GM20000 (cell line): ENCODE measurements around the gene PHF24.
A peak's percentile ranks its signal among the peaks of the same experiment; 100 is the strongest.
"Not testable (repeated sequence)": the region's sequence is repeated elsewhere in the genome, so short reads cannot be mapped to it uniquely, and the experiment has no call there.

Source experiments
- DNase-seq: peaks from one replicate; pipeline ENCODE4 v3.0.0; 2012; ENCODE audit warnings: low spot score
- TF ChIP-seq, protein P1 (sequence below): IDR thresholded peaks from 2 replicates; pipeline ENCODE4 v1.5.1; 2012; ENCODE audit warnings: mild to moderate bottlenecking, control low read depth; ENCODE audit errors: extremely low read depth, missing control alignments

PHF24 gene

DNA sequence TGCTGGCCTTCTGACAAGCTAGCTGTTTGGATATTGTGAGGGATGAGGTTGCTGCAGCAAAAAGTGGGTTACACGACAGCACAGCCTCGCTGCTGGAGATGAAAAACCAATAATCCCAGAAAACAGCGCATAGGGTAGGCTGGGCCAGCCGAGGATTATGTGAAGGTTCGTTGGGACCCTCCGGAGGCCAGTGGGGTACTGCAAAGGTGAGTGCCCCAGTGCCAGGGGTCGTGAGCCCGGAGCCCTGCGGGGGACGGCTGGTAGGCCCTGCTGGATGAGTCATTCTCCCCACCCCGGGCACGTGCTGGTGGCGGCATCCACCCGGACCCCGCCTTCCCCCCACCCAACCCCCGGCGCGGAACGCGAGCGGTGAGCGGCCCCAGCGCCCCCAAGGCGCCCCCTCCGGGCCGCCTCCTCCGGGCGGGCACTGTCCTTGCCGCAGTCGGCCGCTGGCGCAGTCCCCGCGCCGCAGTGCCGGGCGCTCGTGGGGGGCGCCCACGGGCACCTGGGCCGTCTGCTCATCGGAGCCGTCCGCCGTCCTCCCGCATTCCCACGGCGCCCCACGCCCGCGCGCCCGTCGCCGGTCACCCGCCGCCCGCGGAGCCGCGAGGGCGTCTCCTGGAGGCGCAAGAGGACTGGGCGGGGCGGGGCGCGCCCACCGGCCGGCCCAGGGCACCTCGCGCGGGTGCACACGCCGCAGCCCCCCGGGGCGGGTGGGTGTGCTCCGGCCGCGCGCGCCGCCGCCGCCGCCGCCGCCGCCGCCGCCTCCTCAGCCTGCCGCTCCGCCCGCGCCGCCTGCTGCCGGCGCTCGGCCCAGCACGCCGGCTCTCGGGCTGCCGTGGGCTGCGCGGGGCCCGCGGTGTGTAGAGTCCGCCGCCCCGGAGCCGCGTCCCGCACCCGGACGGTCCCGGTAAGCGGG is at the start of gene PHF24:
TSS of gene PHF24 (plus strand) at position 794 of the 919 bp plus-strand sequence. CDS start 13,014 bp downstream, outside the sequence.
- peak; percentile 55 for DNase-seq
- TF ChIP-seq, protein P1, sequence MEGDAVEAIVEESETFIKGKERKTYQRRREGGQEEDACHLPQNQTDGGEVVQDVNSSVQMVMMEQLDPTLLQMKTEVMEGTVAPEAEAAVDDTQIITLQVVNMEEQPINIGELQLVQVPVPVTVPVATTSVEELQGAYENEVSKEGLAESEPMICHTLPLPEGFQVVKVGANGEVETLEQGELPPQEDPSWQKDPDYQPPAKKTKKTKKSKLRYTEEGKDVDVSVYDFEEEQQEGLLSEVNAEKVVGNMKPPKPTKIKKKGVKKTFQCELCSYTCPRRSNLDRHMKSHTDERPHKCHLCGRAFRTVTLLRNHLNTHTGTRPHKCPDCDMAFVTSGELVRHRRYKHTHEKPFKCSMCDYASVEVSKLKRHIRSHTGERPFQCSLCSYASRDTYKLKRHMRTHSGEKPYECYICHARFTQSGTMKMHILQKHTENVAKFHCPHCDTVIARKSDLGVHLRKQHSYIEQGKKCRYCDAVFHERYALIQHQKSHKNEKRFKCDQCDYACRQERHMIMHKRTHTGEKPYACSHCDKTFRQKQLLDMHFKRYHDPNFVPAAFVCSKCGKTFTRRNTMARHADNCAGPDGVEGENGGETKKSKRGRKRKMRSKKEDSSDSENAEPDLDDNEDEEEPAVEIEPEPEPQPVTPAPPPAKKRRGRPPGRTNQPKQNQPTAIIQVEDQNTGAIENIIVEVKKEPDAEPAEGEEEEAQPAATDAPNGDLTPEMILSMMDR = no peak

DNA sequence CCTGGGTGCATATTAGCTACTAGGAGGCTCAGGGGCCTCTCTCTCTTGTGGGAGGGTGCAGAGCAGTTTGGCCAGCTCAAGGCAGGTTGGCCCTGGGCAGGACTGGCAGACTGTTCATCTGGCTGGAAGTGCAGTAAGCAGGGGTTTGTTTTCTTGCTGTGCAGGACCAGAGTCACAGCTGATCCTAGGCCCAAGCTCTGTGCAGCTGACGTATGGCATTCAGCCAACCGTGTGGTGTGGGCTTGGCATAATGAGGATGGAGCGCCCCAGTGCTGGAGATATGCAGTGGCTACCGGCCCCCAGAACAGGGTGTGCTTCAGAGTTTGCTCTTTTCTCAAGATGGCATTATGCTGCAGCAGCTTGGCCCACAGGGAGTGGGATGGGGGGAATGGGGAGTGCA is 31.0 kb upstream of the PHF24 start:
- TF ChIP-seq, protein P1 = no peak
- no peak for DNase-seq

- no peak for DNase-seq
- TF ChIP-seq, protein P1 = no peak
Measured at GRCh38 chr9:34928921-34929320, 29.2 kb upstream of the PHF24 start.

- peak; percentile 53 for DNase-seq
- TF ChIP-seq, protein P1 = peak; percentile 64
Measured at GRCh38 chr9:34929506-34930102, 28.5 kb upstream of the PHF24 start.

DNA sequence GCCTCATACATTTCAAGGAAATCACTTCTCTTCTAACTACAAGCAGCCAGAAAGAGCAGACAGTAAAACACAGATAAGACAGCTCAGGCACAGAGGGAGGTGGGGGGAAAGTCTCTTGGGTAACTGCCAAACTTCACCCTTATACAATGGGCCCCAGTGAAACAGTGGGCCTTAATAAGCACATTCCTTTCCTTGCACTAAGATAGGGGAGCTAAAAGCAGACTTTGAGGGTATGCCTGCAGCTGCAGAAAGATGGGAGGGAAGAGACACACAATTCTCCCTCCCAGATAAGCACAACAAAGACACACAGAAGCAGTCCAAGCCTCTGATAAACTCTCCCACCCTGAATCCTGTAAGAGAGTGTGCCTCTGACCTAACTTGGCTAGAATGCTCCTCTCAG is 18.1 kb upstream of the PHF24 start:
- DNase-seq = not testable (repeated sequence)

DNA sequence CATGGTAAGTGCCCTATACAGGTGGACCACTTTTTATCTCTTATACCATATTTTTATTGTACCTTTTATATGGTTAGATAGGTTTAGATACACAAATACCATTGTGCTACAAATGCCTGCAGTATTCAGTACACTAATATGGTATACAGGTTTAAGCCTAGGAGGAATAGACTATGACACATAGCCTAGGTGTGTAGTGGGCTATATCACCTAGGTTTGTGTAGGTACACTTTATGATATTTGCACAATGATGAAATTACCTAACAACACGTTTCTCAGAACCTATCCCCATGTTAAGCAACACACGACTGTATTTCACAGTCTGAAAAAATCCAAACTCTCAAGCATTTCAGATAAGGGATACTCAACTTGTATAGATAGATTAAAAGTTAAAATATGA is 9.6 kb upstream of the PHF24 start:
- TF ChIP-seq, protein P1 = no peak

DNA sequence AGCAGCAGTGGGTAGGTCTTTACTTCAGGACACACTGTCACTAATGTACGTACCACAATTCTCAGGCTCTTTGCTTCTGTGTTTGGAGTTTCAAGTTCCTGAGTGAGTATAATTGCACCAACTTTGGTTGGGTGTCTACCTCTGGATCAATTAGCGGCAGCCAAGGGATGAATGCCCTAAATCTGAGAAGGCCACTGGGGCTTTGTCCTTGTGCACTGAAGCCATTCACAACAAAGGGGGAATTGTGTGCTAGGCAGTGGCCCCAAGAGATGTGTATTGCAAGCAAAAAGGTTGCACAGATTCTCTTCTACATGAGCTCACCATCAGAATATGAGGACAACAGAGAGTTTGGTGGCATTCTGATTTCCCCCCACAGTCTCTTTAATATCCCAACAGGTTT is 3.9 kb upstream of the PHF24 start:
- TF ChIP-seq, protein P1 = no peak
- DNase-seq = no peak

More for the DNA sequence above, 9.6 kb upstream of the PHF24 start:
- DNase-seq = no peak

- not testable (repeated sequence) for DNase-seq
Measured at GRCh38 chr9:34956066-34956465, 2.0 kb upstream of the PHF24 start.
